Measurements from ENCODE around the gene COMMD4.

Gene COMMD4

DNA sequence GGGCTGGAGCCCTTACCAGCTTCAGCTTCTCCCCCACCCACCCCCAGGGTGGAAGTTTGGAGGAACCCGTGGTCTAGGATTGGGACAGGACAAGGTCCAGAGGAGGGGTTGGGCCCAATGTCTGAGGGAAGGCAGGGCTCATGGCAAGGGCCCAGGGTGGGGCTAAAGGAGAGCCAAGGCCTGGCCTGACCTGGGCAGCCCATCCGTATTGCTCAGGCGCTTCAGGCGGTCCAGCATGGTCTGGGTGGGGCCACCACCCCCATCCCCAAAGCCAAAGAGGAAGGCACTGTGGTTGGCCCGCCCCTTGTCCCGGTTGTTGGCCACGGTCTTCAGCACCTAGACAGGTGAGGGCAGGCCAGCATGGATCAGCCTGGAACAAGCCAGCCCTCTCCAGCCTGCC is 25.0 kb downstream of the COMMD4 start:
- no peak for DNase-seq (ENCODE audit: low read depth)
- H3K4me3 ChIP-seq (ENCODE audit: low read length), result no peak overlapping the region
- TF ChIP-seq, protein P1, sequence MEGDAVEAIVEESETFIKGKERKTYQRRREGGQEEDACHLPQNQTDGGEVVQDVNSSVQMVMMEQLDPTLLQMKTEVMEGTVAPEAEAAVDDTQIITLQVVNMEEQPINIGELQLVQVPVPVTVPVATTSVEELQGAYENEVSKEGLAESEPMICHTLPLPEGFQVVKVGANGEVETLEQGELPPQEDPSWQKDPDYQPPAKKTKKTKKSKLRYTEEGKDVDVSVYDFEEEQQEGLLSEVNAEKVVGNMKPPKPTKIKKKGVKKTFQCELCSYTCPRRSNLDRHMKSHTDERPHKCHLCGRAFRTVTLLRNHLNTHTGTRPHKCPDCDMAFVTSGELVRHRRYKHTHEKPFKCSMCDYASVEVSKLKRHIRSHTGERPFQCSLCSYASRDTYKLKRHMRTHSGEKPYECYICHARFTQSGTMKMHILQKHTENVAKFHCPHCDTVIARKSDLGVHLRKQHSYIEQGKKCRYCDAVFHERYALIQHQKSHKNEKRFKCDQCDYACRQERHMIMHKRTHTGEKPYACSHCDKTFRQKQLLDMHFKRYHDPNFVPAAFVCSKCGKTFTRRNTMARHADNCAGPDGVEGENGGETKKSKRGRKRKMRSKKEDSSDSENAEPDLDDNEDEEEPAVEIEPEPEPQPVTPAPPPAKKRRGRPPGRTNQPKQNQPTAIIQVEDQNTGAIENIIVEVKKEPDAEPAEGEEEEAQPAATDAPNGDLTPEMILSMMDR (conservative IDR thresholded peaks at IDR 0.05; ENCODE audit: low read length), result no peak

DNA sequence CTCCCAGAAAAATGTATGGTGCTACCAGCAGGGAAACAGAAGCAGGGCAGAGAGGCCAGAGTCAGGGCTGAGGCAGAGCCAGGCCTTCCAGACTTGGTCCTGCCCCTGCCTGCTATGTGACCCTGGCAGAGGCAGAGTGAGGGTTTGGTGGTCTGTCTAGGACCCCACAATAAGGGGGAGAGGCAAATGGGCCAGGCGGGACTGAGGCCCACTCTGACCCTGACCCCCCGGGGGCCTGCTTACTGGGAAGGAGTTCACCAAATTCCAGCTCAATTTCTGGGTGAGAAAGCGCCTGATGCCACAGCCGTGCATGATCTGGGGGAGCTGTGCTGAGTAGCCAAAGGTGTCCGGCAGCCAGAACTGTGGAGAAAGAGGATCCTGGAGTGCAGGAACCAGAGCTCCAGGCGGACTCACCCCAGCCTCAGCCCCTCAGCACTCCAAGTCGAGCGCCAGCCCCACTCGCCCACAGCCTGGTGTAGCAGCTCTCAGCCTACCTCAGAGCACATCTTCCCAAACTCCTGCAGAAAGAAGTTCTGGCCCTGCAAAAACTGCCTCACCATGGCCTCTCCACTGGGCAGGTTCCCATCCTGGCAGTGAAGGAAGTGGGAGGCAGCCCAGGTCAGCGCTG is 25.6 kb downstream of the COMMD4 start:
- no peak overlapping the region for H3K4me3 ChIP-seq (ENCODE audit: low read length)
- TF ChIP-seq, protein P1 (conservative IDR thresholded peaks at IDR 0.05; ENCODE audit: low read length), result no peak
- no peak for DNase-seq (ENCODE audit: low read depth)

DNA sequence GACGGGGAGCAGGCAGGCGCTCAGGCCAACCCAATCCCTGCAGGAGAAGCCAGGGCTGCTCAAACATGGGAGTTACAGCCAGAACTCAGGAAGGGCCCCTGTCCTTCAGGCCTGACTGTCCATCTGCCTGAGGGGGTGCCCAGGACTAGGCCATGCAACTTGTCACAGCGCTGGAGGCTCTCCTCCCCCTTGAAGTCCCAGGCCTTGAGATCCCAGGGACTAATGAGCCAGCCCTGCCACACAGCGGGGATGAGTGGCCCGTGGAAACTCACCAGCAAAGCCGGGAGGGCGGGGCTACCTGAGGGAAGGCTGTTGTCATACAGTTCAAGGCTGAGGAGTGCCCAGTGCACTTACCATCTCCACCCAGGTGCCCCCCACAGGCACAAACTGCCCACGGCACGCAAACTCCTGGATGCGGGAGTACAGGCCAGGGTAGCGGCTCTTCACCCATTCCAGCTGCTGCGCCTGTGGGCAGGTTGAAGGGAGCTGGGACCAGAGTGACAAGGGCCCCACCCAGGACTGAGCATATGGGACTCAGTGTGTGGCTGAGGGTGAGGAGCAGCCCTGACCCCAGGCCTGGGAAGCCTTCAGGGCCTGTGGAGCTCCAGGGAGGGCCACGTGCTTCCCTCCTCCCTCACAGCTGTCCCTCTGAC is 26.3 kb downstream of the COMMD4 start:
- H3K4me3 ChIP-seq (ENCODE audit: low read length), result no peak overlapping the region
- DNase-seq (ENCODE audit: low read depth), result no peak
- TF ChIP-seq, protein P1 (conservative IDR thresholded peaks at IDR 0.05; ENCODE audit: low read length), result no peak

DNA sequence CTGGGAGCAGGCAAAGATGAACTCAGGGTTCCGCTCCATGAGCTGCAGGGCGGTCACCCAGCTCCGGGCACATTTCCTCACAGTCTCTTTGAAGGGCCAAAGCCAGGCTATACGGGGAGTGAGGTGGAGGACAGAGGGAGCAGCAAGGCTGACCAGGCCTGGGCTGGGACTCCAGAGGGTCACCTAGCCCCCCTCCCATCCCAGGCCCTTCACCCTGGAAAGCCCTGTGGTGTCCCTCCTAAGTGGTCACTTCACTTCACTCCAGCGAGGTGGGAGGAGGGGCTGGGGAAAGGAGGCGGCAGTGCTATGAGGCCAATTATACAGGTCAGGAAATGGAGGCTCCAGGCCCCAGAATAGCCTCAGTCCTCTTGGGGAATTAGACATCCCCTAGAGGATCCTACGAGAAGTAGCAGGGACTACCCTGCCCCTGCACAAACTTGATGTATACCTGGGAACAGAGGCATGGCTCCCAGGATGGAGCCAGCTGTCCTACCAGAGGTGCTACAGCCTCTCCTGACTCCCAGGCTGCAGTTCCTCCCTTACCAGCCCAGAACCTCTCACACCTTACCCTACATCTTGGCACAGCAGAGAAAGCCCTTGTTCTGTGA is 26.9 kb downstream of the COMMD4 start:
- H3K4me3 ChIP-seq (ENCODE audit: low read length), result no peak overlapping the region
- DNase-seq (ENCODE audit: low read depth), result no peak
- TF ChIP-seq, protein P1 (conservative IDR thresholded peaks at IDR 0.05; ENCODE audit: low read length), result no peak

DNA sequence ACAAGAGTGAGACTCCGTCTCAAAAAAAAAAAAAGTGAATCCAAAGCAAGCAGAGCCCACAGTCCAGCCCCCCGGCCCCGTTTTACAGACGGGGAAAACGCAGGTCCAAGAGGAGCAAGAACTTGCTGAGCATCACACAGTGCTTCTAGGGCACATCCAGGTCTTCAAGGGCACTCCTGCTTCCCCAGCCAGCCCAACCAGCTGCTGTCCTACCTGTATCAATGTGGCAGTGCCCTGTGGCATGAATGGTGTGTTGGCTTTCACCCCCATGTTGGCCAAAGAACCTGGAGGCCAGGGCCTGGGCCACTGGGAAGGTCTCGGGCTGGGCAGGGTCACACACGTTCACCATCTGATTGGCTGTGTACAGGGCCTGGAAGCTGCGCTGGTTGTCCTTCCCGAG is 27.9 kb downstream of the COMMD4 start:
- no peak for DNase-seq (ENCODE audit: low read depth)
- TF ChIP-seq, protein P1 (conservative IDR thresholded peaks at IDR 0.05; ENCODE audit: low read length), result no peak
- H3K4me3 ChIP-seq (ENCODE audit: low read length), result no peak overlapping the region

DNA sequence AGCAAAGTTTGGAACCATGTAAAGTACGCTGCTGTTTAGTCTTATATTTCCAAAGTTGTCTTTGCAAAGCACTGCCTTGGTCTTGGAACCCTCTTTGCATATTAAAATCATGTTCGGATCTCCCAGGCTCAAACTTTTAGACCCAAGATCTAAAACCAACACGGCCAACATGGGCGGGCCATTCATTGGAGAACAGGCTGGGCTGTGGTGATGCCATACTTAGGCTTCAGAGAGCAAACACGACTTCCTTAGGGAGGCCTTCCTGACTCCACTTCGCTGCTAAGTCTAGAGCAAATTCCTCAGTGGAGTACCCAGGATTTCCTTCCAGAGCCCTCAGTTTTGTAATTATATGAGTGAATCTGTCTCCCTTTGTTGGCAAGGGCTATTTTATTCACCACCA is 29.0 kb downstream of the COMMD4 start:
- DNase-seq (ENCODE audit: low read depth), result no peak
- H3K4me3 ChIP-seq (ENCODE audit: low read length), result no peak overlapping the region
- TF ChIP-seq, protein P1 (conservative IDR thresholded peaks at IDR 0.05; ENCODE audit: low read length), result no peak

DNA sequence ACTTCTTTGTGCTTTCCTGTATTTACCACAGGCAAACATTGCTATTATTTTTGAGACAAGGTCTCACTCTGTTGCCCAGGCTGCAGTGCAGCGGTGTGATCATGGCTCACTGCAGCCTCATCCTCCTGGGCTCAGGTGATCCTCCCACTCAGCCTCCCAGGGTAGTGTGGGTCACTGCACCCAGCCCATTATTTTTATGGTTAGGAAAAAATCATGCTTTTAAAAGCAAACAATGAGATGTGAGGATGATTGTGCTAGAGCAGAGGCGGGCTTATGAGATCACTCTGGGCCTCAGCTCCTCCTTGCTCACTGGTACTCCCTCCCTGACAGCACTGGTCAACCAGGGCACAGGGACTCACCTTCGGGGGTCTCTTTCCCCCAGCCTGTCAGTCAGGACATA is 30.3 kb downstream of the COMMD4 start:
- H3K4me3 ChIP-seq (ENCODE audit: low read length), result no peak overlapping the region
- DNase-seq (ENCODE audit: low read depth), result no peak
- TF ChIP-seq, protein P1 (conservative IDR thresholded peaks at IDR 0.05; ENCODE audit: low read length), result no peak

All from AG10803 (cell line).